Right forelimb (tissue), 1 donor: ENCODE measurements around the gene SPDYE18.
"Not testable (repeated sequence)": the region's sequence is repeated elsewhere in the genome, so short reads cannot be mapped to it uniquely, and the experiment has no call there.

Experiments
- DNase-seq: peaks from one replicate; pipeline ENCODE4 v3.0.0-alpha.2; 2018

Gene SPDYE18

GRCh38 chr7:77005461-77006057 lies 56.8 kb downstream of the SPDYE18 start:
- not testable (repeated sequence) for DNase-seq

- DNase-seq: not testable (repeated sequence)
These were observed 58.2 kb downstream of the SPDYE18 start for GRCh38 chr7:77004151-77004550.

- DNase-seq: peak; percentile 16
These were observed 59.1 kb downstream of the SPDYE18 start for GRCh38 chr7:77003241-77003640.

GRCh38 chr7:77002678-77003233 lies 59.6 kb downstream of the SPDYE18 start:
- DNase-seq: peak; percentile 19

- not testable (repeated sequence) for DNase-seq
These were observed 60.3 kb downstream of the SPDYE18 start for GRCh38 chr7:77002104-77002503.
